ENCODE measurements around the gene MSMP.

MSMP gene

GRCh38 chr9:35743880-35744518, 10.1 kb downstream of the MSMP start:
- DNase-seq (ENCODE audit: low read depth): no peak

- no peak for DNase-seq (ENCODE audit: low read depth)
Measured at GRCh38 chr9:35743452-35743851, 10.6 kb downstream of the MSMP start.

- DNase-seq (ENCODE audit: low read depth): no peak
Measured at GRCh38 chr9:35741740-35742139, 12.3 kb downstream of the MSMP start.

- no peak for DNase-seq (ENCODE audit: low read depth)
Measured at GRCh38 chr9:35740243-35740642, 13.8 kb downstream of the MSMP start.

GRCh38 chr9:35738924-35739323, 15.2 kb downstream of the MSMP start:
- no peak for DNase-seq (ENCODE audit: low read depth)

- DNase-seq (ENCODE audit: low read depth): no peak
Measured at GRCh38 chr9:35738186-35738585, 15.9 kb downstream of the MSMP start.

GRCh38 chr9:35737143-35737542, 16.9 kb downstream of the MSMP start:
- no peak for DNase-seq (ENCODE audit: low read depth)

- DNase-seq (ENCODE audit: low read depth): peak; percentile 83
Measured at GRCh38 chr9:35736201-35736633, 17.9 kb downstream of the MSMP start.

GRCh38 chr9:35734096-35734495, 20.0 kb downstream of the MSMP start:
- no peak for DNase-seq (ENCODE audit: low read depth)

GRCh38 chr9:35732800-35733541, 21.1 kb downstream of the MSMP start:
- peak; percentile 76 for DNase-seq (ENCODE audit: low read depth)

- peak; percentile 100 for DNase-seq (ENCODE audit: low read depth)
Measured at GRCh38 chr9:35732185-35732799, 21.8 kb downstream of the MSMP start, which contains the start of the genes CREB3 and TLN1. CREB3 (plus strand) TSS chr9:35732666; CDS start chr9:35732773, 107 bp downstream. TLN1 (minus strand) TSS chr9:35732195; CDS start chr9:35725694, 6,501 bp downstream.

- no peak for DNase-seq (ENCODE audit: low read depth)
Measured at GRCh38 chr9:35731415-35732184, 22.5 kb downstream of the MSMP start.

GRCh38 chr9:35730486-35730854, 23.6 kb downstream of the MSMP start:
- DNase-seq (ENCODE audit: low read depth): peak; percentile 27

GRCh38 chr9:35729700-35730485, 24.2 kb downstream of the MSMP start:
- peak; percentile 95 for DNase-seq (ENCODE audit: low read depth)

- DNase-seq (ENCODE audit: low read depth): no peak
Measured at GRCh38 chr9:35729101-35729500, 25.0 kb downstream of the MSMP start.

- DNase-seq (ENCODE audit: low read depth): peak; percentile 97
Measured at GRCh38 chr9:35728041-35728971, 25.8 kb downstream of the MSMP start.

GRCh38 chr9:35727676-35728040, 26.4 kb downstream of the MSMP start:
- DNase-seq (ENCODE audit: low read depth): no peak

GRCh38 chr9:35726931-35727330, 27.1 kb downstream of the MSMP start:
- peak; percentile 60 for DNase-seq (ENCODE audit: low read depth)

- no peak for DNase-seq (ENCODE audit: low read depth)
Measured at GRCh38 chr9:35725362-35725761, 28.7 kb downstream of the MSMP start.

- no peak for DNase-seq (ENCODE audit: low read depth)
Measured at GRCh38 chr9:35723908-35724307, 30.2 kb downstream of the MSMP start.

Data from EH (cell line).